HG02763 (cell line): Measurements from ENCODE around the gene GRID2.
"Not testable (repeated sequence)": the region's sequence is repeated elsewhere in the genome, so short reads cannot be mapped to it uniquely, and the experiment has no call there.

Experiments
- ATAC-seq: cut with Tn5 transposase; IDR thresholded peaks from one replicate; pipeline ENCODE4 v1.9.1; 2021; ENCODE audit warnings: mild to moderate bottlenecking, moderate library complexity; ENCODE audit not compliant: unreplicated experiment

Gene GRID2

DNA sequence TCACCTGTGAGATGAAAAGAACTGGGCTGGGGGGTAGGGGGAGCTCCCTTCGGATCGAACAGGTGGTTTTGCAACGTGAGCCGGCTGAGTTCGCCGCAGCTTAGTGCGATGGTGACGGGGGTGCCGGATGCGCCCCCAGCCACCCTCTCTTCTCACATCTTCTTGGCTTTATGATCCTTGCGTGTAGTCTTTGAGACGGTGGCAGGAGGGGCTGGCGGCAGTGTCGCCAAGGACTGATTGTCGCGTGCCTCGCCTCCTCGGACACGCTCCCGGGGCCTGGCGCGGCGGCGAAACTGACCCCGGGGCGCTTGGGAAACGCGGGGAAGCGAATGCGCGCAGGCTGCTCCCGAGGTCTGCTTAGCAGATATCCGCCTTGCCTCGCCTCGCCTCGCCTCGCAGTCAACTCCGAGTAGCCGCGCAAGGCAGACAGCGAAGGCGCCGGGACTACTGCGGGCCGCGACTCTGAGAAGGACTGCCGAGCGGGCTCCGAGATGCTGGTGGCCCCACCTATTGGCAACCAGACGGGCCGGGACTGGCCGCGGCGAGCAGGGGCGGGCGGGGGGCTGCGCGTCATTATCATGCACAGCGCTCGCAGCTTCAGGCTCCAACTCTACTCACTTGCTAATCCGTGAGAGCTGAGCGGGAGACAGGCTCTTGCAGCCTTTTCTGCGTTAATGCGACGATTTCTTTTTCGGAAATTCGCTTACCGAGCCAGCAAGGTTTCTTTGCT is 1.5 kb downstream of the GRID2 start:
- ATAC-seq = no peak

DNA sequence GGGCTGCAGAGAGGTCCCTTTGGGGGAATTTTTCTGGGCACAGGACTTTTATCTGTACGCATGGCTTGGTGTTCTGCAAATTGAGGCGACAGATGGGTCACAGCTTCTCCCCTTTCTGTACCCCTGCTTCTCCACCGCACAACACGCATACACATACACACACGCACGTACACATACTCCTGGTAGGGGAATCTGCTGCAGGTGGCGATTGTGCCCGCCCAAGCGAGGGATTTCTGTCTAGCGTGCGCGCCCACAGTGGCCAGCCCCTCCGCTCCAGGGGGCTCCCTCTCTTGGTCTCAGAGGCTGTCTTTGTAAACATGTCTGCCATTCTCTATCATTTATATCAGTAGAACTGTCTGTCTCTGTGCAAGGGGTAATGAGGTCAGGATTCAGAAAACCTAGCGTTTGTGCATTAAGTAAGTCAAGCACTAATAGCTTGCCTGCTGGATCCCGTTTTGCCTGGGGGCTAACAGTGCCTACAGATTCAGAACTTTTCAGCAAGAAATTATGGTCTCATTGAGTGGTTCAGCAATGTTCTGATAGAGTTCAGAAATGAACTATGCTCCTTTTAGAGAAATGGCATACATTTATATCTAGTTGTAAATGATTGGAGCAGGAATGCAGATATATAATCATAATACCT is 2.2 kb downstream of the GRID2 start:
- no peak for ATAC-seq

DNA sequence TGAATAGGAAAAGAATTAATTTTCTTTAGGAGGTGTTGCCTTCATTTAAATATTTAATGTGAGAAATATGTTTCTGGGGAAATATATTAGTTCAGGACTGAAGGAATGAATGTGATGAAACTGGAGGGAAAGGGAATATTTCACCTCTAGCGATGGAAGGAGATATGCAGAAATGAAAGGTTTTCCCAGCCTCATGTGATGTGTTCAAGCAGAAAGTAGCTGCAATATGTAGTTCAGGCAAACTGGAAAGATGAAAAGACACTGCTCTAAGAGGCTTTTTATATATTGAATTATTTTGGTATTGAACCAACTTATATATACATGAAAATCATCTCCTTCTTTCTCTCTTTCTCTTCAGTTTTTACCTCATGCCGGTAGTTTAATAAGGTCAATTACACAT is 3.4 kb downstream of the GRID2 start:
- ATAC-seq = no peak

DNA sequence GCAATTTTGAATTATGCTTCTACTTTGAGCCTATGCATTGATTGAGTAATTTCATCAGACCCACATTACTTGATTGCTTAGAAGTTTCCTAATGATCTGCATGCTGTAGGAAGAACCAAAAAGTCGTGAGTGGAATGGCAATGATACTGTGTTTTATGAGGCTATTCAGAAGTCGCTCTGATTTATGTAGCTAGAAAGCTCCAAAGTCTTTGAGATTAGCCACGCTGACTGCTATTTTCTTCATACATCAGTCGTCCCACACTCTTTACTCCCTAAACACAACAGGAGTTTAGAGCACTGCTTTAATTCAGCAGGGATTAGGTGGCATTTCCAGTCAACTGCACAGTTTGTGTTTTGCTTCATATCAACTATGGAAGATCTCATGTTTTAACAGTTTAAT is 4.1 kb downstream of the GRID2 start:
- no peak for ATAC-seq

DNA sequence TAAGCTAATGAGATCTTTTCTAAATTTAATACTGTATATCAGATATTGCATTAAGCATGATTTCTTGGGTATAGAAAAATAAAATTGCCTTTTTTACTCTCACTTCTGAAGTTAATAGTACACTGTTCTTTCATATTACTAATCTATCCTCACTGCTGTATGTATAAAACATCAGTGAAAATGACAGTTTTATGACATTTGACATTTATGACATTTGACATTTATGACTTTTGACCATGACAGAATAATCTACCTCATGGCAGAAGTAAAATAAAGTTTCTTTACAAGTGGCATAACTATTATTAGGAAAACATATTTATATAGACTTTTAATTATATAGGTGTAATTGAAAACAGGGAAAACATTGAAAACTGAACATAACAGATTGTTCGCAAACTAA is 13.3 kb downstream of the GRID2 start:
- no peak for ATAC-seq

DNA sequence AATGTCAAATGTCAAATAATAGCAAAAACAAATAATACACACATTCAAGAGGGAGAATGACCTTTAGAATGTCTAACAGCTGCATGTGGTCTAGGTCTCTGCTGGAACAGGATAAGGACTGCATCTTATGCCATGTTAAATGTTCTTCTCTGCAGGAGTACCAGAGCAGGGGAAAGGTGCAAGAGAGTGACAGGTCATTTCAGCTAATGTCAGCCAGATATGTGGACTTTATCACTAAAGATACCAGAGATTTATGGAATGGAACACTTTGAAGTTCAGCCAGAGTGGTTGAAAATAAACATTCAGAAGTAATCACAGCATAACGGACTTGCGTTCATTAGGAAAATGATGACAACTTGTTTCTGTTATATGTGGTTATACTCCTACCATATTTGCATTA is 24.3 kb downstream of the GRID2 start:
- no peak for ATAC-seq

DNA sequence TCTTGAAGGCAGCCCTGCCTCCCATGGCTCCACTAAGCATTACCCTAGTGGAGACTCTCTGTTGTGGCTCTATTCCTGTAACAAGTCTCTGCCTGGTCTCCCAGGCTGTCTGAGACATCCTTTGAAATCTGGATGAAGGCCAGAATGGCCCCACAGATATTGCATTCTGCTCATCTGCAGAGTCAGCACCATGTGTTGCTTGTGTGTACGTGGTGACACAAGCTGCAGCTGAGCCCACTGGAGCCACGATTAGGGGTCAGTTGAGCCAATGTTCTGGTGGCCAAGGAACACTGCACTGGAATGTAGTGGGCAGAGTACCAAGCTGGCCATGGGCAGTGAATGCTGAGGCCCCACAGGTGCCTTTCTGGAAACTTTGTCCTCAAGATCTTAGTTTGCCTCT is 29.2 kb downstream of the GRID2 start:
- no peak for ATAC-seq

DNA sequence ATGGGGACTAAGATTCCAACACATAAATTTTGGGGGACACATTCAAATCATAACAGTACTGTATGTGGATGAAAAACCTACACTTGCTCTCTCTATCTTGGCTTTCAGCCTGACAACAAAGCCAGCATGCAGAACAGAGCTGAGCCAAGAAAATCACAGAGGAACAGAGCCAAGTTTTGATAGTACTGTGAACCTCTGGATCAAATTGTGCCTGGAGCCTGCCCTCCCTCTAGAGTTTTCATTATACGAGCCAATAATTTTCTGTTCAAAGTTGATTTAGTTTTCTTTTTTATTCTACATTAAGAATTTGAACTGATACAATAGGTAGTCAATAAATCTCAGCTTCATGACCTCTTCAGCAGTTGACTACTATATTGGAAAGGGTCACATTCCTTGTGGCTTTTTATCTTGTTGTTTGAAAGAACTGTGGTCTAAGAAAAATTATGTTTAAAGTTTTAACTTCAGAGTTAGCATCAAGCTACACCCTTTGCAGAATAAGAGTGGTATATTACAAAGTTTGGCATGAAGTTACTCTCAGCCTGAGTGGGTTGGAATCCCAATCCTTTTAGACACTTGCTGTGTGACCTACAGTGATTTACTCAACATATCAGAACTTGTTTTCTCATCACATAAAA is 31.1 kb downstream of the GRID2 start:
- no peak for ATAC-seq

DNA sequence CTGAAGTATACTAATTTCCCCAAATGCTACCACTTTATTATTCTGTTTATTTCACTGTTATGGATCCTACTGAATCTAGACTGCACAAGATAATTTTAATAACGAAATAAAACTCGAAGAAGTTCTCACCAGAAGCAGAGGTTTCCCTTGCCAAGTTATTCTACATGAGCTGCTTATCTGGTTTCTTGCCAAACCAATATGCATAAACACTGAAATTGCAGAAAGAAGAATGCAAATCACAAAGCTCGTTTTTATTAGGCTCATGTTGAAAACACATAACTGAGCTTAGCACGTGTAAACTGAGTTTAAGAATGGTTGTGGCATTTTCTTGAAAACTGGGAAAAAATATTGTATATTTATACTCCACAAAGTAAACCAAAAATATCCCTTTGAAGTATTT is 35.9 kb downstream of the GRID2 start:
- ATAC-seq = no peak

DNA sequence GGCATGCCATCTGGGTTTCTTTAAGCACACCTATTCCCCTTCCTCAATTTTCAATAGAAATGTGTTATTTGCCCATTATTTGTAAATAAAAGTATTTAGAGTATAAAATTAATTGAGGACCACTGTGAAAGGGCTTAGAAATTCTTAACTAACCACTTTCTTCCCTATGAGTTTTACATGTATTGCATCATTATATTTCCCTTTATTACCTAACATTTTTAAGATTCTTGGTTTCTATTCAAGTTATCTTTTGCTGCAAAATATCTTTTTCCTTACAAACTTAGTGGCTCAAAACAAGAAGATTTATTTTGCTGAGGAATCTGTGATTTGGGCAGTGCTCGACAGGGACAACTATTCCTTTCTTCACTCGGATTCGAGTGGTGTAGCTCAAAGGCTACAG is 40.5 kb downstream of the GRID2 start:
- no peak for ATAC-seq

DNA sequence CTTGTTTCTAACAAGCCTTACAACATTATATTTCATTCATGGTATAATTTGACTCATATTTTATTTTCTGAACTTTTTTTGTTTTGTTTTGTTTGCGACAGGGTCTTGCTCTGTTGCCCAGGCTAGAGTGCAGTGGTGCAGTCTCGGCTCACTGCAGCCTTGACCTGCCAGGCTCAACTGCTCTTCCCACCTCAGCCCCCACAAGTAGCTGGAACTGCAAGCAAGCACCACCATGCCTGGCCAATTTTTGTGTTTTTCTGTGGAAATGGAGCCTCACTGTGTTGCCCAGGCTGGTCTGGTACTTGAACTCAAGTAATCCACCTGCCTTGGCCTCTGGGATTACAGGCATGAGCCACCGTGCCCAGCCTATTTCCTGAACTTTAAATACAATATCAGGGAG is 42.5 kb downstream of the GRID2 start:
- no peak for ATAC-seq

DNA sequence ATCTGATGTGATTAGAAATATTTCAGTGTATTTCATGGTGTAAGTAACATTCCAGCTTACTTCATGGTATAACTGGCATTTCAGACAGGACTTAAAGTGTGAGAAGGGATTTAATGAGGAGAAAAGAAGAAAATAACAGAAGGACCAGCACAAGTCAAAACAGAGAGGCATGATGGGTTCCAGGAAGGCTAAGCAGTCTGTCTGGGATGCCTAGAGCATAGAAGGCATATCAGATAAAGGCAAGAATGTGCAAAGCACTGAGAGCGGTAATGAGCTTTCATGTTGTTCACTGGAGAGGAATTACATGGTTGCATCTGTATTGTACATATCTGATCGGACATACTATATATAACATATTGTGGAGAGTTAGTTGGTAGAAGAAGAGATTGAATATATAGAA is 54.2 kb downstream of the GRID2 start:
- ATAC-seq = no peak

DNA sequence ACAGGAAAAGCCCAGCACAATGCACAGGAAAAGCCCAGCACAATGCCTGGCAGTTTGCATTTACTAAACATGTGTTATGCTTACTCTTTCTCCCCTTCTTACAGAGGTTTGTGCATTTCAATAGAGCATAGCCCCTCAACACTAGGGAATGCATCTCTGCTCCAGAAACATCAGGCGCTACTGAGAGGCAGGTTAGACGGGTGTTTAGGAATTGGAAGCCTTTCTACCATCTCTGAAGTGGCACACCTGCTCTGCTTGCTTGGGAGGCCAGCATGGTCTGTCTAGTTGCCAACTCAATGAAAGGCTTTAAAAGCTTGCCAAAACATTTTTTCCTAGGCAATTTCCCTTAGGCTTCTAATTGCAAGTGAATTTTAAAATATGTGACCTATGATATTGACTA is 55.7 kb downstream of the GRID2 start:
- ATAC-seq = no peak

DNA sequence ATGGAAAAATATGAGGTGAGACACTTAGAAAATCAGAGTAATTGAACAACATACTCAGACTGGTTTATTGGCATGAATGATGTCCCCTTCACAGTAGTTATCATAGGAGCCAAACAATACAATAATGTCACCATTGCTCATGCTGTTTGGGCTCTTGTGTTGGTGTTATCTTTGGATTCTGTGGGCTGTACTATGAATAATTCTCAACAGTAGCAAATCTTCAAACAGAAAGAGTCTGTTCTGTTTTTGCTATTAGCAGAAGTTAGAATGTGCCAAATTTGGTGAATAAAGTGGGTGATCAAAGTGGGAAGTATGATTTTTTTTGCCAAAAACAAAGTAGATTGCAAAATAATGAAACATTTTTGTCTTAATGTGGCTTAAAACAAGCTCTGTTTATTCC is 58.3 kb downstream of the GRID2 start:
- ATAC-seq = no peak

DNA sequence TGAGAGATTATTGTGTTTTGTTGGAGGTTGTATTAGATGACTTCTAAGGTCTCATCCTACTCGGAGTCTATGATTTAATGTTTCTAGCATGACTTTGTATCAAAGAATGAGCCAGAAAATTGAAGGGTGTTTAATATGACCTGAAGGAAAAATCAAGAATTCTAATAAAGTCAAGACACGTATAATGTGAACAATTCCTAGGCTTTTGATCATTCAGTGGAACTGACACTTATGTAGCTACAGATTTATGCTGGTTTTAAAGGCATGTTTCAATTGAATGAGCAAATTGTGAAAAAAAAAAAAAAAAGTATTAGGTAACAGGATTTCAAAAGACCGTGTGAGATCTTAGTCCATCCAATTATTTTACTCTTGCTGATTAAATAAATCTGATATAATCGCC is 64.9 kb downstream of the GRID2 start:
- no peak for ATAC-seq

DNA sequence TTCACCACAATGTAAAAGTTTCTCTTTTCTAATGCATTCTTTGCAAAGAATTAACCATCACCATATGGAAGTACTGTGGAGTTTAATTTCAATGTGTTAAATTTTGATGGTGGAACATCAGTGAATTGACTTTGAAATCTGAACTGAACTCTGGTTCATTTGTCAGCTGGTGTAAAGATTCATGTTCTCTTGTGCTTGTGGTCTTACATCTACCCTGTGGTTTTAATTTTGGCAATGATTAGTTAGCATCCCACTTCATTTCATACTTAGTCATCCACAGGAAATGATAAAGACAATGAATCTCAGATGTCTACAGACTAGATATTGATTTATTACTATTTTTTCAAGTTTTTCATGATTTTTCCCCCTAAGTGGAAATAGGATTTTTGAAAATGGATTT is 77.8 kb downstream of the GRID2 start:
- no peak for ATAC-seq

DNA sequence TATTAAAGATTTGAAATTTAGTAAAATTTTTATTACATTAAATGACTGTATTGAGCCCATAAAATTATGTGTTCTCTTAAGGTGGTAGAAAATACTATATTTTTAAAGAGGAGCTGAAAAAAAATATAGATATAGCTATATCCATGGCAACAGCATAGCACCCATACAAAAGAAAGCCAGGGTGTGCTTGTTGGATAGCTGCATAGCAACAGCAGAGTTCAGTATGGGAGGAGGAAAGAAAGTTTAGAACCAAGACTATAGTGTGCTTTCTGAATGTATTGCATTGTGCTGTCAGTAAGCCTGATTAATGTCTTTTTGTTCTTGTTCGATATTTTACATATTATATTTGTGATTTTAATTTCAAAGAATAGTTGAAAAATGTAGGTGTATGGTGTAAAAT is 78.4 kb downstream of the GRID2 start:
- no peak for ATAC-seq

DNA sequence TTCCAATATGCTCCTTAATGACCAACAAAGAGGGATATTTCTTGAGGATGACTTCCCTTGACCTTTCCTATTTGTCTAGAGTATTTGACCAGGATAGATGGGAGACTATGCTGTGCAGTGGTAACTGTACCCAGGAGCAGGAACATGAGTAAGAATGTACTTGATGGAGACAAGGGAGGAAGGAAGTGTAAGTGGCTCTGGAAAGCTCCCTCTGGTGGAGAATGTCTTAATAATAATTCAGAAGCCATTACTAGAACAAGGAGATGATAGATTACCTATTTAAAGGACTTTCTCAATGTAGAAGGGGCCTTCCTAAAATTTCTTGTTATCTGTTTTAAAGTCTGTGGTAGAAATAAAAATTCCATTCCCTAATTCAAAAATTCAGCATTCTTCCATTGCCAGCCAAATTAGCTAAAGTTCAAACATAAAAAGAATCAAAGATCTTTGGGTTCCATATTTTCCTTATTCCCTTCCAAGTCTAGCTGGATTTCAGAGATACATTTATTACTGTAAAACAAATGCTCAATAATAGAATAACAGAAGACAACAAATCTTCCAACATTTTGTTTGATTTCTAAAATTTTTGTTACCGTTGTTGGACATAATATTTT is 83.8 kb downstream of the GRID2 start:
- ATAC-seq = peak; percentile 60

DNA sequence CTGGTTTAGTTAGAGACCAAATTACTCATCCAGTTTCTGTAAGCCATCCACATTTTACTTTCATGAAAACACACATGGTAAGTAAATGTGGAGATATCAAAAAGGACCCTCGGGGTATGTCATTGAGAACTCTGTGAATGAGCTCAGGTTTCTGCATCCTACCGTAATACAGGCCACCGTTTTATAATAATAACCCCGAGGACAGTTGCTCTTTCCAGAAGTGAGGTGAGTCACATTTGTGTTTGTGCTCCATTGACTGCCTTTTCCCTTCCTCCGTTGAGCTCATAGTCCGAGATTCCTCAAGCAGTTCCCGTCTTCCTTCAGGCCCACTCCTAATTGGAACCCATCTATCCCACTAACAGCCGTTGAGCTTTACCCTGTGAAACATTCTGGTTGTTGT is 95.3 kb downstream of the GRID2 start:
- ATAC-seq = no peak

DNA sequence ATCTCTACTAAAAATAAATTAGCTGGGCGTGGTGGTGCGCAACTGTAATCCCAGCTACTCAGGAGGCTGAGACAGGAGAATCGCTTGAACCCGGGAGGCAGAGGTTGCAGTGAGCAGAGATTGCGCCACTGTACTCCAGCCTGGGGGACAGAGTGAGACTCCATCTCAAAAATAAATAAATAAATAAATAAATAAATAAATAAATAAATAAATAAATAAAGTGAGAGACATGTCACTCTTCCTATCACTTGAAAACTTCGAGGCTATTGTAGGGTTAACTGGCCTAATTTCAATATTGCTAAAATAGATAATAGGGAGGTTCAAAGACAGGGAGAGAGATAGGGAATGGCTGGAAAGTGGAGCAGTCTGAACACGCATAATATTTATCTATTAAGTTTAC is 99.8 kb downstream of the GRID2 start:
- ATAC-seq = not testable (repeated sequence)

DNA sequence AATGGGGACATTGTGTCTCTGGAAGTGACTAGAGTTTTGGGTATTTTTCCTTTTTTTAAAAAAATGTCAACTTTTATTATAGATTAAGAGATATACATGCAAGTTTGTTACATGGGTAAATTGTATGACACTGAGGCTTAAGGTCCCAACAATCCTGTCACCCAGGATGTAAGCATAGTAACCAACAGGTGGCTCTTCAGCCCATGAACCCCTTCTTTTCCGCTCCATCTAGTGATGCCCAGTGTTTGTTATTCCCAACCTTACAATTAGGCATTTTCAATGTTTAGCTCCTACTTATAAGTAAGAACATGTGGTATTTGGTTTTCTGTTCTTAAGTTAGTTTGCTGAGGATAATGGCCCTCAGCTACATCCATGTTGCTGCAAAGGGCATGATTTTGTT is 102.7 kb downstream of the GRID2 start:
- ATAC-seq = no peak

DNA sequence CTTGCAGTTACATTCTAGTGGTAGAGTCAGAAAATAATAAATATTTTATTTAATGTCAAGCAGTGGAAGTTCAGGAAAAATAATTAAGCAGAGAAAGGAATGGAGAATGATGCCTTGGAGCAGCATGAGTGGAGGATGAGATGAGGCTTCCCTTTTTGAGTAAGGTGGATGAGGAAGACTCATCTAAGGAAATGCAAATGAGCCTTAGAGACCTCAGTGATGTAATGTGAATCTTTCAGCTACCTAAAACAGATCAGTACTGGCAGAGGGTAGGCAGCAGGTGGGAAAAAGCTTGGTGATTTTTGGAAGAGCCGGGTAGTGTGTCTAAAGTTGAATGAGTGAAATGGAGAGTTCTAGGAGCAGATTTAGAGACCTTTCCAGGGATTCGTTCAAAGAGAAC is 118.2 kb downstream of the GRID2 start:
- ATAC-seq = peak; percentile 81
